Pons (tissue), 1 donor: ENCODE data around the gene FAM47E.

Source experiments
- DNase-seq: peaks from one replicate; pipeline ENCODE4 v3.0.0-alpha.2; 2016; ENCODE audit warnings: low spot score

The FAM47E gene

GRCh38 chr4:76251441-76252270, at the start of gene FAM47E:
Gene FAM47E (plus strand): TSS chr4:76251721. CDS start chr4:76251747, 26 bp downstream.
- peak; percentile 47 for DNase-seq

GRCh38 chr4:76203541-76203940, 48.0 kb upstream of the FAM47E start:
- DNase-seq, result no peak

GRCh38 chr4:76204936-76205335, 46.6 kb upstream of the FAM47E start:
- no peak for DNase-seq

GRCh38 chr4:76205476-76205875, 46.0 kb upstream of the FAM47E start:
- DNase-seq, result peak; percentile 15

DNA sequence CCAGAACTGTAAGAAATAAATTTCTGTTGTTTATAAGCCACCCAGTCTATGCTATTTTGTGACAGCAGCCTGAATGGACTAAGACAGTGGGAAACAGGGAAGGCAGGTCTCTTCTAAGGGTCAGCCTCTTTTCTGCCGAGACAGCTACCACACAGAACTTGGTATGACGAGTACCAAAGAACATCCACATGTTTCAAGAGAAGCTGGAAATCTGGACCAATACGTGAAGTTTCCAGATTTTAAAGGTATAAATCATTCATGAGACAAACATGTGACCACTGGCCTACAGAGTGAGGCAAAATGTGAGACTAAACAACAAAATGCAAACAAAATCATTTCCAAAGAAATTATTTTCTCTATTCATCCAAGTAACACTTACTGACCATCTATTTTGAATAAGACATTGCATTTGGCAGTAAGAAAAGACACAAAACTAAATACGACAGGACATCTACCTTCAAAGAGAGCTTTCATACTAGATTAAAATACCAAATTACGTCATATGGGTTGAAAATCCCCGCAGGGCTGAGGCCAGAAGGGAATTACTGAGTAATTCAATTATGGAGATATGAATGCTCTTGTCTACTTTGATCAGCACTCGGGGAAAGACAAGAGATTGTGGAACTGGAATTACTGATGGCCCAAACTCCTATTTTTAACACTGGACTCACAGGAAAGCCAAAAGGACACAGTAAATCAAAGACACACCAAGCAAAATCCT, 45.1 kb upstream of the FAM47E start:
- DNase-seq, result peak; percentile 71

- DNase-seq, result peak; percentile 46
Observed at GRCh38 chr4:76207549-76207948, 44.0 kb upstream of the FAM47E start.

DNA sequence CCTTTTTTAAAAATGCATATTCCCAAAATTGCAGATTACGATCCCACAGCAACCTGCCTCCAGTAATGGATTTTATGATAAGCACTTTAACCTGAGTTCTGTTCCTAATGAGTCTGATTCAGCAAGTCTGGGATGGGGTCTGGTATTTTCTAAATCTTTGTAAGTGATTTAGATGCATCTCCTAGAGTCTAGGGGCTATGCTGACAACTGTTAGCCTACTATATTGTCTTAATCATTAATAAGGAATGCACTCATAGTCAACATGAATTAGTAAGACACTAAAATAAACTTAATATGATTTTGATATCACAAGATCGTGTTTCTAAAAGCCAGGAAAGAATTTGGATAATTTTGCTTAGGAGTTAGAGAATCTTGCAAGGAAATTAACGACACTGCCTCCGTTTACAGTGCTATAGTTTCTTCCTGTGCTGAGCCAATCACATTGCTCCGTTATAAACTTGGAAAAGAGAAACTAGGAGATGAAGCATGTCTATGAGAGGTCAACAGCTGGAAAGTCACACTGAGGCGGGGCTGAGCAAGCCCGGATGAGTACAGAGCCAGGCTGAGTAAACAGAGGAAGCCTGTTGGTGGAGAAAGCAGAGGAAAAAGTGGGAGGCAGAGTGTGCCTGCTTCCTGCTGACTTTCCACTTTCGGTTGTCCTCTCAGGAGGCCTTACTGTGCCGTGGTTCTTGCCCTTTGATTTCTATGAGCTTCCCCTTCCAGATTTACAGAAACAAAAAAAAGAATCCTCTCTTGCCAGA, 43.3 kb upstream of the FAM47E start:
- DNase-seq, result peak; percentile 96

DNA sequence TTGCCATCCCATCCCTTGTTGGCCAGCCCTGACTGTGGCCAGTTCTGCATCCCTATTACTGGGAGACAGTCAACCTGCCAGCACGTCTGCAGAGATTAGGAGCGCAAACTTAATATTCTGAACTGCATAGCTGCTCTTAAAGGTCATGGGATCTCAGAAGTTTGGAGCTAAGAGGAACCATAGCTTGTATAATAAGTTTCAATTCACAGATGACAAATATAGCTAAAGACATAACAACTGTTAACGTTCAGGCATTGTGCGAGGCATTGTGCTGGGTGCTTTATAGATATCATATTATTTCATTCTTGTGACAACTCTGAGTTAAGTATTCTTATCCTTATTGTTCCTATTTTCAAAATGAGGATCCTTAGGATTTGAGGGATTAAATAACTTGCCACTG, 41.6 kb upstream of the FAM47E start:
- no peak for DNase-seq

DNA sequence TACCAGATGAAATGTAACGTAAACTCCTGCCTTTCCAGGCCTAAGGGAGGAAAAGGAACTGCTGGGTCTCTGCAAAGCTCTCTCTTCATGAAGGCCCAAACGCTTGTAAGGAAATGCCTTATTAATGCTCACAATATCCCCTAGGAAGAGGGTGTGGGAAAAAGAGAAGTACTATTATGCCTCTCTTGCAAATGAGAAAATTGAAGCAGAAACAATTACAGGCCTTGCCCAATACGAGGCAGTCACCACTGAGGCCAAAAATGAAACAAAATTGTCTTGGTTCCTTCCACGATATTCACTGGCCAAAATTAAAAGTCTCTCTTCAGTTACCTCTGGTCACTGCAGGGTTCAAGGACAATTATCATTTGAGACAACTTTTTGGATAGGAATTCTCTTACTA, 41.1 kb upstream of the FAM47E start:
- DNase-seq, result peak; percentile 51

GRCh38 chr4:76211769-76212708, 39.5 kb upstream of the FAM47E start:
- DNase-seq, result peak; percentile 45

DNA sequence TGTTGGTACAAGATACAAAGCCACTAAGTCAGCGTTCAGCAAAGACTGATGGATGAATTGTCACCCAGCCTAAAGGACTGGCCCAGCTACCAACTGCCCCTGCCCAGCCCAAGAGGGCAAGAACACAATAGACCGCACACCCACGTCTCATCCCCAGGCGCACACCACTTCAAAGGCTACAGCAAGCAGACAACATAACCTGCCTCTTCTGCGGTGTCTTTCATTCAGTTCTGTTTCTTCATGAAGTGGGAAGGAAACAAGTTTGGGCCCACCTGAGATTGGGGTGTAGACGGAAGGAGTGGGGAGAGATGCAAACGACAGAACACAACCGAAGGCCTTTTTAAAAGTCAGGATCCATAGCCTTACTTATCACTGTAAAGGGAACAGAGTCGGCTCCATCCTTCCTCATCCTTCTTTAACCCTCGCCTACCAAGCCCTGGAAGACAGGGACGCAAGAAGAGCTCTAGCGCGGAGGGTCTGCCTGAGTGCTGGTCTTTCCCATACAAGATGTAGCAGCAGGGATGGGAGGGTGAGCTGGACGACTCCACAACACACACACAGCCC, 38.6 kb upstream of the FAM47E start:
- DNase-seq, result peak; percentile 64

DNA sequence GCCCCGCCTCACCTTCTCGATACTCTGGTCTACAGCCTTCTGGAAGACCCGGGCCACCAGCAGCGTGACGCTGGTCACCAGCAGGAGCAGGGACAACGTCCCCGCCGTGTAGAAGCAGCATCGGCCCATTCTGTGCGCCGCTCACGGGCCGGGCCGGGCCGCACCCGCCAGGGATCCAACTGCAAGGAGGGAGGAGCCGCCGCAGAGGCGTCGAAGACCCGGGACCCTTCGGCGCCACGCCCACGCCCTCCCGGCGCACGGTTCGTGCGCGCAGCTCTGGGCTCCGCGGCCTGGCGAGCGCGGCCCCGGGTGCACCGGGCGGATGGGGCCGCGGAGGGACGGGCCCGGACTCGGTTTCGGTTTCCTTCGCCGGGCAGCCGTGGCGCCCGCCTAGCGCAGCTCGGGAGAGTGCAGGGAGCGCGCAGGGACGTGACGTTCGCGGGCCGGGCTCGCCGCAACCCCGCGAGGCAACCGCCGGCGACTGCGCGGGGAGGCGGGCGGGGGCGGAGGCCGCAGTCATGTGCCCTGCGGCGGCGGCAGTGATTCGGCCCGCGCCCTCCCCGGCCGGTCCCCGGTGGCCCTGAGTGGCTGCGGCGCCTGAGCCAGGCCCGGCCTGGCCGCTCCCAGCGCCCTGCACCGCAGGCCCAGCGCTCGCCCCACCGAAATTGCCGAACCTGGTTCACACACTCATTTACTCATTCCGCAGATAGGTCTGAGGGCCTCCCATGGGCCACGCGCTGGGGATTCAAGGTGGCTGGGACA, 37.9 kb upstream of the FAM47E start, which contains the start of gene SCARB2:
Gene SCARB2, minus strand, starts transcription at position 410 of the 762 bp plus-strand sequence. Its CDS starts 281 bp downstream, at position 129.
- DNase-seq, result peak; percentile 81

DNA sequence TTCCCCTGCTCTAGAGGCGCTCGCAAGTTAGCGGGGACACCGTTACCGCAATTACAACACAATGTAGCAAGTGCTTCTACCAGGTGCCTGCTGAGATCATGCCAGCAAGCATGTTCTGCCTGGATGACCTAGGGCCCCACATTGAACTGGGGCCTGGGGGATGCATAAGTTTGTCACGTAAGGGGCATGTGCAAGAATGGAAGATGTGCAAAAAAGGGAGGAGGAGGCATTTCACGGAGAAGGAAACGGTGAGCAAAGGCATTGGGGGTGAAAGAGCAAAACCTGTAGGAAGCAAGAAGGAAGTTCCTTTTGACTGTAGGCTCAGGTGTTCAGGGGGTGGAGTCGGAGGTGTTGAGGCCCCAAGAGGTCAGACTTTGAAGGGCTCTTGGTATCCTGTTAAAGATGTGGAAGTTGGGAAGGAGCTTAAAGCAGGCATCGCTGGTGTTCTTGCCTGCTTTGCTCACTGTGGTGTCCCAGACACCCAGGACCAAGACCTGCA, 37.3 kb upstream of the FAM47E start:
- peak; percentile 37 for DNase-seq

- DNase-seq, result no peak
Observed at GRCh38 chr4:76215077-76215476, 36.4 kb upstream of the FAM47E start.

GRCh38 chr4:76216524-76216923, 35.0 kb upstream of the FAM47E start:
- DNase-seq, result peak; percentile 53

DNA sequence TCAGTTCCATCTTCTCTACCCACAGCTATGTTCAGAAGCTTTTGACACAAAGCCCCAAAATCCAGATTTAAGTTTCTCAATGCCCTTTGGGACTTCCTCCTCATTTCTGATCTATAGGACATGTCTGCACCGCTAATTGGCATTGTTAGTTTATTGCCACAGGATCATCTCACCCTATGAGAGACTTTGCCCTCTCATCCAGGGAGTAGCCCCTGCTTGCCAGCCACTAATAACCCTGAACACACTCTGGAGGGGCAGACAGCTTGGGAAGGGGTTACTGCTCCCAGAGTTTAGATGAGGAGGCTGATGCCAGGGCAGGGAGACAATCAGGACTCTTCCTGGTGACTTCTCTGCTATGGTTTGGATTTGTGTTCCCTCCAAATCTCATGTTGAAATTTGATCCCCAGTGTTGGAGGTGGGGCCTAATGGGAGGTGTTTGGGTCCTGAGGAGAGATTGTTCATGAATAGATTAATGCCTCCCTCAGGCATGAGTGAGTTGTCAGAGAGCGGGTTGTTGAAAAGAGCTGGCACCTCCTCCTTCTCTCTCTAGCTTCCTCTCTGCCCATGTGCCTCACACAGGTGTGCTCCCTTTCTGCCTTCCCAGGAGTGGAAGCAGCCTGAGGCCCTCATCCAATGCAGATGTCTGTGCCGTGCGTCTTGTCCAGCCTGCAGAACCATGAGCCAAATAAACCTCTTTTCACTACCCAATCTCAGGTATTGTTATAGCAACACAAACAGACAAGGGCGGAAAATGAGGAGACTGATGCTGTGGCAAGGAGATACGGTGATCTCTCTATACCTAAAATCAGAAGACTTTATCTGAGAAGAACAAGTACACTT, 34.3 kb upstream of the FAM47E start:
- no peak for DNase-seq

DNA sequence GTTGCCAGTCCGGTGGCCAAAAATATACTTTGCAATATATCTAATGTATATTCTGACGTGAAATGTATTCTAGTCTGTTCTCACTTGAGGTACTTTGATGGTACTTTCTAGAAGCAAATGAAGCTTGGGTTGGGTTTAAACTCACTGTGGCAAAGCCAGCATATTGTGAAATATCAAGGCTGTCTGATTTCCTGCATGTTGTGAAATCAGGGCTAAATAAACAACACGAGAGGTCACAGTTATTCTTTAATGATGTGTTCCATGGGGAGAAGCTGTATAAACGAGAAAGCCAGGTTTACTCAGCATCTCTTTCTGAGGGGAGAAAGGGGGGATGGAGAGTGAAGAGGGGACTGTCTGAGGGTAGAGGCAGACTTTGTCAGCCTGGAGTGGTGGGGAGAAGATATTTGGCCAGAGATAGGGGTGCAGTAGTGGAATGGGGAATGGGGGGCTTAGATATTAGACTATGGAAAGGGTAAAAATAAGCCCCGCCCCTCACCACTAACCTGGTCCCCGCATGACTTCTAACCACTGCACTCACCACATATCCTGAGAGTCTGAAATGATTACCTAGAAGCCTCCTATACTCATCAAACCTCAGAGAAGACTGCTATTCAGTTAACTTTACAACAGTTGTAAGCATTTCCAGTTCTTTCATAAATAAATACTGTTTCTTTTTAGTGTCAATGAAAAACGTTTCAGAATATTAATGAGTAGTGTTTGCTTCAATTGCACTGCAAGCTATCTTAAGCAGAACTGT, 32.0 kb upstream of the FAM47E start:
- DNase-seq, result no peak

- DNase-seq, result no peak
Observed at GRCh38 chr4:76224171-76224570, 27.4 kb upstream of the FAM47E start.
